ENCODE data around the gene FAT1. TPM values are rescaled to one million over a fixed set of nuclear protein-coding genes. Genes with fewer than 3 reads are reported as not detected.

The FAT1 gene
- total RNA-seq, 2 experiments from 2014 or later, result under 0.01 to 0.08 TPM

GRCh38 chr4:186557061-186557460 lies 166.6 kb downstream of the FAT1 start:
- BruUV-seq (replicated peaks), result no TSS peak
- no peaks in the 10 kb centered on the region for H4K20me1 ChIP-seq (ENCODE audit: insufficient read depth, low read length)

GRCh38 chr4:186554914-186555827 lies 168.5 kb downstream of the FAT1 start, which contains the start of gene MTNR1A:
Gene MTNR1A, minus strand, starts transcription at chr4:186555567. Its CDS starts 202 bp downstream, at chr4:186555365.
- POLR2A ChIA-PET, result no interaction called here
- H3K79me2 ChIP-seq (ENCODE audit: insufficient read depth, low read depth, low read length), result no peaks in the 10 kb centered on the region
- CTCF ChIA-PET (ENCODE audit: unreplicated experiment), result no interaction called here
- H3K9me2 ChIP-seq (ENCODE audit: insufficient read depth, low read length), result no peaks in the 10 kb centered on the region
- H3K36me3 ChIP-seq (ENCODE audit: insufficient read depth, low read length), result no peaks in the 10 kb centered on the region
- H3K4me2 ChIP-seq (ENCODE audit: low read length), result no peak within 1 kb of the TSS
- intact Hi-C loops (cut with micrococcal nuclease; ENCODE audit: unreplicated experiment), result no loop called here
- TF ChIP-seq CTCF (conservative IDR thresholded peaks at IDR 0.05; ENCODE audit: low read length) (no peak), EZH2phosphoT487 (IDR thresholded peaks at IDR 0.05; ENCODE audit: borderline replicate concordance, low read depth, low read length) (no peak)
- no peaks in the 10 kb centered on the region for H3K9me3 ChIP-seq (ENCODE audit: low read length)
- BruUV-seq (replicated peaks), result no TSS peak
- no peaks in the 10 kb centered on the region for H3K4me1 ChIP-seq (ENCODE audit: insufficient read depth, low read length, poor library complexity, severe bottlenecking)
- no peak within 1 kb of the TSS for H3K4me3 ChIP-seq (ENCODE audit: low read depth, low read length, poor library complexity, severe bottlenecking)
- H3K27ac ChIP-seq (ENCODE audit: low read depth, low read length, poor library complexity, severe bottlenecking), result no peak within 1 kb of the TSS
- DNase-seq (ENCODE audit: low spot score), result no peak
- H2AFZ ChIP-seq (ENCODE audit: low read length), result no peak within 1 kb of the TSS
- H4K20me1 ChIP-seq (ENCODE audit: insufficient read depth, low read length), result no peaks in the 10 kb centered on the region

More at GRCh38 chr4:186557061-186557460, 166.6 kb downstream of the FAT1 start:
- H3K9me3 ChIP-seq (ENCODE audit: low read length), result no peaks in the 10 kb centered on the region
- POLR2A ChIA-PET, result no interaction called here
- H3K27ac ChIP-seq (ENCODE audit: low read depth, low read length, poor library complexity, severe bottlenecking), result no peak overlapping the region
- TF ChIP-seq EZH2phosphoT487 (IDR thresholded peaks at IDR 0.05; ENCODE audit: borderline replicate concordance, low read depth, low read length) (no peak), CTCF (conservative IDR thresholded peaks at IDR 0.05; ENCODE audit: low read length) (no peak)
- H3K4me2 ChIP-seq (ENCODE audit: low read length), result no peak overlapping the region
- no peaks in the 10 kb centered on the region for H3K4me1 ChIP-seq (ENCODE audit: insufficient read depth, low read length, poor library complexity, severe bottlenecking)
- no peaks in the 10 kb centered on the region for H3K36me3 ChIP-seq (ENCODE audit: insufficient read depth, low read length)
- intact Hi-C loops (cut with micrococcal nuclease; ENCODE audit: unreplicated experiment), result no loop called here
- no peaks in the 10 kb centered on the region for H3K79me2 ChIP-seq (ENCODE audit: insufficient read depth, low read depth, low read length)
- no peaks in the 10 kb centered on the region for H3K9me2 ChIP-seq (ENCODE audit: insufficient read depth, low read length)
- no peak overlapping the region for H3K4me3 ChIP-seq (ENCODE audit: low read depth, low read length, poor library complexity, severe bottlenecking)
- CTCF ChIA-PET (ENCODE audit: unreplicated experiment), result no interaction called here
- no peak overlapping the region for H2AFZ ChIP-seq (ENCODE audit: low read length)
- DNase-seq (ENCODE audit: low spot score), result no peak

GRCh38 chr4:186554539-186554913 lies 169.1 kb downstream of the FAT1 start:
- Histone ChIP-seq H3K36me3 (ENCODE audit: insufficient read depth, low read length) (no peaks in the 10 kb centered on the region), H3K27ac (ENCODE audit: low read depth, low read length, poor library complexity, severe bottlenecking) (no peak overlapping the region), H3K9me3 (ENCODE audit: low read length) (no peaks in the 10 kb centered on the region), H3K79me2 (ENCODE audit: insufficient read depth, low read depth, low read length) (no peaks in the 10 kb centered on the region), H4K20me1 (ENCODE audit: insufficient read depth, low read length) (no peaks in the 10 kb centered on the region), H3K4me1 (ENCODE audit: insufficient read depth, low read length, poor library complexity, severe bottlenecking) (no peaks in the 10 kb centered on the region), H3K4me2 (ENCODE audit: low read length) (no peak overlapping the region), H3K4me3 (ENCODE audit: low read depth, low read length, poor library complexity, severe bottlenecking) (no peak overlapping the region), H3K9me2 (ENCODE audit: insufficient read depth, low read length) (no peaks in the 10 kb centered on the region), H2AFZ (ENCODE audit: low read length) (no peak overlapping the region)
- no peak for DNase-seq (ENCODE audit: low spot score)
- TF ChIP-seq CTCF (conservative IDR thresholded peaks at IDR 0.05; ENCODE audit: low read length), result no peak
- TF ChIP-seq EZH2phosphoT487 (IDR thresholded peaks at IDR 0.05; ENCODE audit: borderline replicate concordance, low read depth, low read length), result no peak
- intact Hi-C loops (cut with micrococcal nuclease; ENCODE audit: unreplicated experiment), result no loop called here
- CTCF ChIA-PET (ENCODE audit: unreplicated experiment), result interaction anchor here (0.6 kb wide), 1 partner anchor 15 kb away, joined by 3 read pairs; no protein-coding TSS in a partner anchor
- POLR2A ChIA-PET, result interaction anchor here (0.6 kb wide), 2 partner anchors 1085 to 1137 kb away, joined by 3 to 8 read pairs; no protein-coding TSS in a partner anchor
- no TSS peak for BruUV-seq (replicated peaks)

Measured in OCI-LY7 (cell line).